SK-N-DZ (cell line): ENCODE results near the gene CYP24A1.

ENCODE experiments used
- DNase-seq: peaks from one replicate; pipeline ENCODE4 v3.0.0-alpha.2; 2015; ENCODE audit warnings: low spot score

CYP24A1 gene

GRCh38 chr20:54115172-54115854, 58.5 kb downstream of the CYP24A1 start:
- no peak for DNase-seq

GRCh38 chr20:54114109-54114508, 59.7 kb downstream of the CYP24A1 start:
- no peak for DNase-seq

- no peak for DNase-seq
Measured at GRCh38 chr20:54113566-54113965, 60.2 kb downstream of the CYP24A1 start.

- no peak for DNase-seq
Measured at GRCh38 chr20:54112221-54112884, 61.4 kb downstream of the CYP24A1 start.

GRCh38 chr20:54111460-54111859, 62.3 kb downstream of the CYP24A1 start:
- no peak for DNase-seq

GRCh38 chr20:54110457-54110856, 63.3 kb downstream of the CYP24A1 start:
- DNase-seq: no peak

GRCh38 chr20:54110041-54110440, 63.7 kb downstream of the CYP24A1 start:
- DNase-seq: no peak

- DNase-seq: no peak
Measured at GRCh38 chr20:54108817-54109216, 65.0 kb downstream of the CYP24A1 start.

- no peak for DNase-seq
Measured at GRCh38 chr20:54108326-54108642, 65.5 kb downstream of the CYP24A1 start.

GRCh38 chr20:54107600-54108325, 66.0 kb downstream of the CYP24A1 start:
- DNase-seq: no peak

GRCh38 chr20:54107181-54107580, 66.6 kb downstream of the CYP24A1 start:
- DNase-seq: no peak

GRCh38 chr20:54106162-54106561, 67.6 kb downstream of the CYP24A1 start:
- no peak for DNase-seq

GRCh38 chr20:54105653-54106052, 68.1 kb downstream of the CYP24A1 start:
- no peak for DNase-seq

GRCh38 chr20:54104781-54105180, 69.0 kb downstream of the CYP24A1 start:
- no peak for DNase-seq

GRCh38 chr20:54103762-54104600, 69.8 kb downstream of the CYP24A1 start:
- no peak for DNase-seq
